Fibroblast of lung (primary cell): ENCODE results near the gene SEL1L.

Experiments used
- CTCF ChIP-seq, 2 donors: IDR thresholded peaks in 1 of 2; conservative IDR thresholded peaks in 1 of 2; 1 replicate in 1 of 2; 2 replicates in 1 of 2; pipeline ENCODE4 v1.5.1; 2011 to 2012; ENCODE audit warnings: low read length in 2 of 2, control low read depth in 1 of 2, inconsistent platforms in 1 of 2, low read depth in 1 of 2, mild to moderate bottlenecking in 1 of 2
- EZH2 ChIP-seq: IDR thresholded peaks from 2 replicates; pipeline ENCODE4 v1.5.1; 2012; ENCODE audit warnings: low read length, control low read depth, mild to moderate bottlenecking; ENCODE audit errors: missing control alignments

- TF ChIP-seq CTCF (conservative IDR thresholded peaks at IDR 0.05 in 1 of 2, IDR thresholded peaks at IDR 0.05 in 1 of 2; ENCODE audit: low read depth in 1 of 2, low read length in 2 of 2) (no peak), EZH2 (no peak)
Observed at GRCh38 chr14:81509838-81510452, 23.7 kb downstream of the SEL1L start.
